Progenitor cell of endocrine pancreas (in vitro differentiated cells): Measurements from ENCODE around the gene CCBE1. TPM values are rescaled to one million over a fixed set of nuclear protein-coding genes. Genes with fewer than 3 reads are reported as not detected.

Source experiments
- DNase-seq: peaks from one replicate; pipeline ENCODE4 v3.0.0; 2021; ENCODE audit warnings: low spot score; ENCODE audit not compliant: unreplicated experiment
- H3K27ac Mint-ChIP-seq: 2 replicates; pipeline ENCODE4 v1.8.0; 2021; ENCODE audit warnings: mild to moderate bottlenecking, moderate library complexity, mixed read lengths
- H3K27me3 Mint-ChIP-seq: 2 replicates; pipeline ENCODE4 v1.8.0; 2021; ENCODE audit warnings: mixed read lengths
- H3K36me3 Mint-ChIP-seq: 2 replicates; pipeline ENCODE4 v1.8.0; 2022; ENCODE audit warnings: mixed read lengths; ENCODE audit not compliant: insufficient read depth
- H3K4me1 Mint-ChIP-seq: 2 replicates; pipeline ENCODE4 v1.8.0; 2021; ENCODE audit warnings: low read depth, mixed read lengths
- H3K4me3 Mint-ChIP-seq: 2 replicates; pipeline ENCODE4 v1.8.0; 2021; ENCODE audit warnings: low read depth, mild to moderate bottlenecking, moderate library complexity, mixed read lengths
- H3K9me3 Mint-ChIP-seq: 2 replicates; pipeline ENCODE4 v1.8.0; 2021; ENCODE audit warnings: low read depth, mixed read lengths
- CTCF ChIP-seq: fragments of 200-600 bp; sonication (generic); IDR thresholded peaks from one replicate; pipeline ENCODE4 v1.5.0; 2021; ENCODE audit warnings: antibody characterized with exemption, mild to moderate bottlenecking; ENCODE audit not compliant: unreplicated experiment
- total RNA-seq: library from RNA; stranded (reverse); gene quantifications from 2 replicates; pipeline ENCODE4 v1.2.1, GENCODE V29; 2021

The CCBE1 gene
- total RNA-seq, 1 donor from 2014 or later = 1.2 TPM

- H3K4me3 Mint-ChIP-seq = no peak overlapping the region
- no peaks in the 10 kb centered on the region for H3K36me3 Mint-ChIP-seq
- TF ChIP-seq CTCF = no peak
- no peaks in the 10 kb centered on the region for H3K9me3 Mint-ChIP-seq
- no peaks in the 10 kb centered on the region for H3K4me1 Mint-ChIP-seq
- no peak overlapping the region for H3K27ac Mint-ChIP-seq
- peaks cover 22% of the 10 kb centered on the region for H3K27me3 Mint-ChIP-seq
- DNase-seq = no peak
Measured at GRCh38 chr18:59629894-59630293, 67.3 kb downstream of the CCBE1 start.

GRCh38 chr18:59628995-59629394, 68.2 kb downstream of the CCBE1 start:
- H3K4me1 Mint-ChIP-seq = no peaks in the 10 kb centered on the region
- no peak for TF ChIP-seq CTCF
- H3K27ac Mint-ChIP-seq = no peak overlapping the region
- DNase-seq = no peak
- no peaks in the 10 kb centered on the region for H3K36me3 Mint-ChIP-seq
- no peaks in the 10 kb centered on the region for H3K9me3 Mint-ChIP-seq
- peaks cover 20% of the 10 kb centered on the region for H3K27me3 Mint-ChIP-seq
- H3K4me3 Mint-ChIP-seq = no peak overlapping the region

GRCh38 chr18:59627414-59627813, 69.8 kb downstream of the CCBE1 start:
- Mint-ChIP-seq H3K27me3 (peaks cover 20% of the 10 kb centered on the region), H3K4me3 (no peak overlapping the region), H3K9me3 (no peaks in the 10 kb centered on the region), H3K27ac (no peak overlapping the region), H3K36me3 (no peaks in the 10 kb centered on the region), H3K4me1 (no peaks in the 10 kb centered on the region)
- no peak for TF ChIP-seq CTCF
- DNase-seq = no peak

- H3K4me1 Mint-ChIP-seq = no peaks in the 10 kb centered on the region
- no peak overlapping the region for H3K27ac Mint-ChIP-seq
- H3K27me3 Mint-ChIP-seq = peaks cover 31% of the 10 kb centered on the region
- no peak for DNase-seq
- no peaks in the 10 kb centered on the region for H3K9me3 Mint-ChIP-seq
- H3K36me3 Mint-ChIP-seq = no peaks in the 10 kb centered on the region
- no peak for TF ChIP-seq CTCF
- H3K4me3 Mint-ChIP-seq = no peak overlapping the region
Measured at GRCh38 chr18:59624369-59624765, 72.9 kb downstream of the CCBE1 start.

- no peak overlapping the region for H3K4me3 Mint-ChIP-seq
- H3K4me1 Mint-ChIP-seq = no peaks in the 10 kb centered on the region
Measured at GRCh38 chr18:59623456-59624368, 73.5 kb downstream of the CCBE1 start.

More at GRCh38 chr18:59623456-59624368, 73.5 kb downstream of the CCBE1 start:
- no peak for DNase-seq
- Mint-ChIP-seq H3K27ac (no peak overlapping the region), H3K36me3 (no peaks in the 10 kb centered on the region), H3K9me3 (no peaks in the 10 kb centered on the region), H3K27me3 (peaks cover 25% of the 10 kb centered on the region)
- TF ChIP-seq CTCF = no peak
